Measurements from ENCODE around the gene LPA. TPM values are rescaled to one million over a fixed set of nuclear protein-coding genes. Genes with fewer than 3 reads are reported as not detected.

The LPA gene
- total RNA-seq, 1 donor from 2014 or later = not detected

- peak; percentile 93 for DNase-seq (ENCODE audit: low spot score)
Observed at GRCh38 chr6:160520043-160520904, 143.8 kb downstream of the LPA start.

GRCh38 chr6:160519603-160520042 lies 144.5 kb downstream of the LPA start:
- DNase-seq (ENCODE audit: low spot score) = no peak

- DNase-seq (ENCODE audit: low spot score) = no peak
Observed at GRCh38 chr6:160519133-160519532, 144.9 kb downstream of the LPA start.

GRCh38 chr6:160513836-160514235 lies 150.2 kb downstream of the LPA start:
- no peak for DNase-seq (ENCODE audit: low spot score)

- DNase-seq (ENCODE audit: low spot score) = no peak
Observed at GRCh38 chr6:160510976-160511617, 153.0 kb downstream of the LPA start.

GRCh38 chr6:160510199-160510598 lies 153.9 kb downstream of the LPA start:
- no peak for DNase-seq (ENCODE audit: low spot score)

- no peak for DNase-seq (ENCODE audit: low spot score)
Observed at GRCh38 chr6:160509610-160510009, 154.5 kb downstream of the LPA start.

- DNase-seq (ENCODE audit: low spot score) = no peak
Observed at GRCh38 chr6:160508599-160508998, 155.5 kb downstream of the LPA start.

GRCh38 chr6:160507420-160507819 lies 156.7 kb downstream of the LPA start:
- DNase-seq (ENCODE audit: low spot score) = no peak

GRCh38 chr6:160505970-160506369 lies 158.1 kb downstream of the LPA start:
- no peak for DNase-seq (ENCODE audit: low spot score)

GRCh38 chr6:160500639-160501038 lies 163.4 kb downstream of the LPA start:
- no peak for DNase-seq (ENCODE audit: low spot score)

- DNase-seq (ENCODE audit: low spot score) = no peak
Observed at GRCh38 chr6:160494576-160494975, 169.5 kb downstream of the LPA start.

GRCh38 chr6:160489091-160489490 lies 175.0 kb downstream of the LPA start:
- no peak for DNase-seq (ENCODE audit: low spot score)

GRCh38 chr6:160487116-160487515 lies 177.0 kb downstream of the LPA start:
- DNase-seq (ENCODE audit: low spot score) = no peak

Other genes with a start within 250 kb of the LPA start
- gene PLG, start 38.0 kb upstream of the LPA start, total RNA-seq = not detected